Stimulated activated naive CD8-positive, alpha-beta T cell treated with anti-CD3 and anti-CD28 coated beads, Interleukin-15, Interleukin-2, amounts not matched to agents 100 U/mL and 50 U/mL, for 24 hours (primary cell): ENCODE results near the gene PPCDC.
A peak's percentile ranks its signal among the peaks of the same experiment; 100 is the strongest.

Experiments
- ATAC-seq: fragments of 150-1000 bp; cut with Tn5 transposase; one replicate; pipeline ENCODE4 v1.10.0; 2021
- DNase-seq: peaks from one replicate; pipeline ENCODE4 v3.0.0; 2021

The PPCDC gene

GRCh38 chr15:75023181-75023871 is at the start of gene PPCDC:
Gene PPCDC, plus strand, starts transcription at chr15:75023590. Its CDS starts 4,729 bp downstream, at chr15:75028319.
- ATAC-seq: peak; percentile 99
- DNase-seq: peak; percentile 95

GRCh38 chr15:74976159-74976558 is 47.2 kb upstream of the PPCDC start:
- ATAC-seq (no peak), DNase-seq (no peak)

GRCh38 chr15:74977599-74977998 is 45.8 kb upstream of the PPCDC start:
- ATAC-seq (peak; percentile 94), DNase-seq (peak; percentile 32)

- DNase-seq (no peak), ATAC-seq (peak; percentile 3)
These were observed 45.3 kb upstream of the PPCDC start for GRCh38 chr15:74978077-74978476.

- DNase-seq (peak; percentile 76), ATAC-seq (peak; percentile 83)
These were observed 44.9 kb upstream of the PPCDC start for GRCh38 chr15:74978503-74978902.

GRCh38 chr15:74982183-74982582 is 41.2 kb upstream of the PPCDC start:
- DNase-seq (no peak), ATAC-seq (no peak)

GRCh38 chr15:74983725-74984231 is 39.6 kb upstream of the PPCDC start:
- DNase-seq: peak; percentile 69
- peak; percentile 98 for ATAC-seq

- ATAC-seq (no peak), DNase-seq (peak; percentile 58)
These were observed 35.2 kb upstream of the PPCDC start for GRCh38 chr15:74988007-74988800.

- DNase-seq (no peak), ATAC-seq (no peak)
These were observed 33.9 kb upstream of the PPCDC start for GRCh38 chr15:74989527-74989926.

- no peak for DNase-seq
- no peak for ATAC-seq
These were observed 30.8 kb upstream of the PPCDC start for GRCh38 chr15:74992619-74993018.

GRCh38 chr15:74994236-74994635 is 29.2 kb upstream of the PPCDC start:
- DNase-seq: no peak
- no peak for ATAC-seq

- no peak for DNase-seq
- ATAC-seq: no peak
These were observed 28.7 kb upstream of the PPCDC start for GRCh38 chr15:74994685-74995084.

- ATAC-seq (peak; percentile 97), DNase-seq (peak; percentile 95)
These were observed 28.1 kb upstream of the PPCDC start, which contains the start of gene SCAMP5 for GRCh38 chr15:74995182-74995778. Gene SCAMP5, plus strand, starts transcription at chr15:74995563. Its CDS starts 16,277 bp downstream, at chr15:75011840.

GRCh38 chr15:74995779-74996765 is 27.3 kb upstream of the PPCDC start:
- peak; percentile 18 for DNase-seq
- ATAC-seq: no peak

- DNase-seq (no peak), ATAC-seq (no peak)
These were observed 26.2 kb upstream of the PPCDC start for GRCh38 chr15:74997141-74997540.

- DNase-seq (no peak), ATAC-seq (no peak)
These were observed 25.8 kb upstream of the PPCDC start for GRCh38 chr15:74997543-74997942.

- no peak for ATAC-seq
- DNase-seq: no peak
These were observed 22.1 kb upstream of the PPCDC start for GRCh38 chr15:75001310-75001709.

GRCh38 chr15:75002398-75002797 is 21.0 kb upstream of the PPCDC start:
- no peak for ATAC-seq
- DNase-seq: no peak

- ATAC-seq: no peak
- DNase-seq: no peak
These were observed 16.2 kb upstream of the PPCDC start for GRCh38 chr15:75007216-75007615.

- DNase-seq (no peak), ATAC-seq (no peak)
These were observed 15.2 kb upstream of the PPCDC start for GRCh38 chr15:75008221-75008625.

GRCh38 chr15:75008629-75009326 is 14.6 kb upstream of the PPCDC start:
- no peak for DNase-seq

More at GRCh38 chr15:75008629-75009326, 14.6 kb upstream of the PPCDC start:
- no peak for ATAC-seq
